22Rv1 (cell line): ENCODE data around the gene HEATR3.

Experiments
- ZFX ChIP-seq: fragments of 450-650 bp; IDR thresholded peaks from 2 replicates; pipeline ENCODE4 v1.6.1; 2017; ENCODE audit warnings: antibody characterized with exemption, borderline replicate concordance
- TF ChIP-seq, protein P1 (sequence below): fragments of 450-650 bp; IDR thresholded peaks from 2 replicates; pipeline ENCODE4 v1.5.1; 2017; ENCODE audit warnings: mild to moderate bottlenecking

DNA sequence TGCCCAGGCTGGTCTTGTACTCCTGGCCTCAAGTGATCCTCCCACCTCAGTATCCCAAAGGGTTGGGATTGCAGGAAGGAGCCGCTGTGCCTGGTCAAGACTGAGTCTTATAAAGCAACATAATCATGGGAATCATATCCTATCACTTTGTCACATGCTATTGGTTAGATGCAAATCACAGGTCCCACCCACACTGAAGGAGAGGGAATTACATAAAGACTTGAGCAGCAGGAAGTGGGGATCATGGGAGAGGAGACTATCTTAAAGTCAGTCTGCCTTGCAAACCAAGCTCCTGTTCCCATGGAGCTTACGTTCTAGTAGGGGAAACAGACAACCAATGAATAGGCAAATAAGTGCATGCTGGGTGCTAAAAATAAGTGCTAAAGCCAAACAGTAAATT, 59.0 kb downstream of the HEATR3 start:
- TF ChIP-seq, protein P1, sequence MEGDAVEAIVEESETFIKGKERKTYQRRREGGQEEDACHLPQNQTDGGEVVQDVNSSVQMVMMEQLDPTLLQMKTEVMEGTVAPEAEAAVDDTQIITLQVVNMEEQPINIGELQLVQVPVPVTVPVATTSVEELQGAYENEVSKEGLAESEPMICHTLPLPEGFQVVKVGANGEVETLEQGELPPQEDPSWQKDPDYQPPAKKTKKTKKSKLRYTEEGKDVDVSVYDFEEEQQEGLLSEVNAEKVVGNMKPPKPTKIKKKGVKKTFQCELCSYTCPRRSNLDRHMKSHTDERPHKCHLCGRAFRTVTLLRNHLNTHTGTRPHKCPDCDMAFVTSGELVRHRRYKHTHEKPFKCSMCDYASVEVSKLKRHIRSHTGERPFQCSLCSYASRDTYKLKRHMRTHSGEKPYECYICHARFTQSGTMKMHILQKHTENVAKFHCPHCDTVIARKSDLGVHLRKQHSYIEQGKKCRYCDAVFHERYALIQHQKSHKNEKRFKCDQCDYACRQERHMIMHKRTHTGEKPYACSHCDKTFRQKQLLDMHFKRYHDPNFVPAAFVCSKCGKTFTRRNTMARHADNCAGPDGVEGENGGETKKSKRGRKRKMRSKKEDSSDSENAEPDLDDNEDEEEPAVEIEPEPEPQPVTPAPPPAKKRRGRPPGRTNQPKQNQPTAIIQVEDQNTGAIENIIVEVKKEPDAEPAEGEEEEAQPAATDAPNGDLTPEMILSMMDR, result no peak
- TF ChIP-seq ZFX, result no peak
